ENCODE results near the gene WDR64.

The WDR64 gene

DNA sequence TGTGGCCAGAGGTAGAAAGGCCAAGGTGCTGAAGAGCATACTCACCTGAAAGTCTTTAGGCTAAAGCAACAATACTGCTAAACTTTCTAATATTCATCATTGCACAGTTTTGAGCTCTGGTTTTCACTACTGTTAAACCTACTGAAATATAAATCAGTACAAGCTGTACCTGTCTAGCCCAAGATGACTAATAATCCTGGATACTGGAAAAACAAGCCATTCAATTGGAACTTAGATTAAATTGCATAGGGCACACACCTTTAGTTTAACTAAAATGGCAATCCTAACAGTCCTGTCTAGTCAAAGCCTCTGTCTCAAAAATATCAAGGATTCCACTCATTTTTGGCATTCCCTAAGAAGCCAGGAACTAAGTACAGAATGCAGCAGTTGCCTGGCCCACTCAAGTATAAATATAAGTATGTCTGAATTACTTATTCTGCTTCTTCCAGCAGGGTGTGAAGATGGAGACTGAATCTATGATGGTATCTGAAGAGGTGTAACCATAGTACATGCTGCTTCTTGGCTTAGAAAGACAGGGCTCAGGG, 15.0 kb upstream of the WDR64 start:
- ChIA-PET CTCF (interaction anchor here (0.7 to 2.0 kb wide), 5 partner anchors 11 to 361 kb away, joined by 3 to 6 read pairs (median 5); partner anchors contain the start of gene MAP1LC3C), POLR2A (no interaction called here)
- TF ChIP-seq, protein P1, sequence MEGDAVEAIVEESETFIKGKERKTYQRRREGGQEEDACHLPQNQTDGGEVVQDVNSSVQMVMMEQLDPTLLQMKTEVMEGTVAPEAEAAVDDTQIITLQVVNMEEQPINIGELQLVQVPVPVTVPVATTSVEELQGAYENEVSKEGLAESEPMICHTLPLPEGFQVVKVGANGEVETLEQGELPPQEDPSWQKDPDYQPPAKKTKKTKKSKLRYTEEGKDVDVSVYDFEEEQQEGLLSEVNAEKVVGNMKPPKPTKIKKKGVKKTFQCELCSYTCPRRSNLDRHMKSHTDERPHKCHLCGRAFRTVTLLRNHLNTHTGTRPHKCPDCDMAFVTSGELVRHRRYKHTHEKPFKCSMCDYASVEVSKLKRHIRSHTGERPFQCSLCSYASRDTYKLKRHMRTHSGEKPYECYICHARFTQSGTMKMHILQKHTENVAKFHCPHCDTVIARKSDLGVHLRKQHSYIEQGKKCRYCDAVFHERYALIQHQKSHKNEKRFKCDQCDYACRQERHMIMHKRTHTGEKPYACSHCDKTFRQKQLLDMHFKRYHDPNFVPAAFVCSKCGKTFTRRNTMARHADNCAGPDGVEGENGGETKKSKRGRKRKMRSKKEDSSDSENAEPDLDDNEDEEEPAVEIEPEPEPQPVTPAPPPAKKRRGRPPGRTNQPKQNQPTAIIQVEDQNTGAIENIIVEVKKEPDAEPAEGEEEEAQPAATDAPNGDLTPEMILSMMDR (IDR thresholded peaks at IDR 0.05; ENCODE audit: control extremely low read depth, extremely low read depth, low read depth, missing control alignments) = no peak
- no peak for DNase-seq (ENCODE audit: extremely low spot score)

DNA sequence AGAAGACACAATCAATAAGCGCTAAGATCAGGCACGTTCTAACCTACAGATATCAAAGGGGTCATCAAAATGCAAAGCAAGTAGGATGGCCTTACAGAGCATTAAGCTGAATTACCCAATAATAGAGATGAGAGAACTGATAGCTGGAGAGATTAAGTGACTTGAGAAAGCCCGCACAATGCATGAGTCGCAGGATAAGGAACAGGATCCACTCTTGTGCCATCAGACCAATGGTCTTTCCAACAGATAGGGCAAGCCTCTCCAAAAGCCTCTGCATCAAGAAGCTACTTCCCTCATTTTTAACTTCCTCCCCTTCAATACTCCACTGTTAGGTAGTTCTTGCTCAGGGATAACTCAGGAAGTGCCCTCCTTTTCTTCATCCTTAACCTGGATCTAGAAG, 14.5 kb upstream of the WDR64 start:
- ChIA-PET CTCF (interaction anchor here (0.7 to 2.0 kb wide), 4 partner anchors 10 to 27 kb away, joined by 3 to 6 read pairs (median 6); no protein-coding TSS in a partner anchor), POLR2A (no interaction called here)
- TF ChIP-seq, protein P1 (IDR thresholded peaks at IDR 0.05; ENCODE audit: control extremely low read depth, extremely low read depth, low read depth, missing control alignments) = no peak
- no peak for DNase-seq (ENCODE audit: extremely low spot score)

DNA sequence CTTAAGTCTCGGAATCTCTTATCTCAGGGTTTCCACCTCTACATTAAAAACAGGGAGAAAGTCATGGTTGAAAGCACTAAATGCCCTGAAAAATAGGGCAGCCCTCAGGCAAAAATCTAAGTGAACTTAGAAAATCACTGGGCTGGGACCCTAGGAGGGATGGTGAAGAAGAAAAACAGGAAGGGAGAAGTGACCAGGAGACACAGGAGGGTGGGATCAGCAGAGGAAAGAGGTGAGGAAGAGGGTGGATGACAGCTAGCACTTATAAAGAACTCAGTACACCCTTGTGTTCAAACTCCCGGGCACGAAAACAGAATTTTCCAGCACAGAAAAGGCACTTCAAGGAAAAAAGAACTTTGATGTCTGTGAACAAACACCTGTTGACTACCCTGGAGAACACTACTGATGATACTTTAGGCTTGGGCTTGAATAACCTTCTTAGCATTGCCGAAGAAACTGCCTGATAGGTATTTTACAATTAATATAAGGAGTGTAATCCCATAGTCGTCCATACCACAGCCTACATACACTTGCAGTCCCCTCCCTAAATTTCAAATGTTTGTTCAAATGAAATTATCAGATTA, 13.9 kb upstream of the WDR64 start:
- CTCF ChIA-PET = interaction anchor here (1.2 to 2.0 kb wide), 6 partner anchors 9 to 153 kb away, joined by 3 to 6 read pairs (median 4); no protein-coding TSS in a partner anchor
- TF ChIP-seq, protein P1 (IDR thresholded peaks at IDR 0.05; ENCODE audit: control extremely low read depth, extremely low read depth, low read depth, missing control alignments) = no peak
- no peak for DNase-seq (ENCODE audit: extremely low spot score)
- POLR2A ChIA-PET = no interaction called here

DNA sequence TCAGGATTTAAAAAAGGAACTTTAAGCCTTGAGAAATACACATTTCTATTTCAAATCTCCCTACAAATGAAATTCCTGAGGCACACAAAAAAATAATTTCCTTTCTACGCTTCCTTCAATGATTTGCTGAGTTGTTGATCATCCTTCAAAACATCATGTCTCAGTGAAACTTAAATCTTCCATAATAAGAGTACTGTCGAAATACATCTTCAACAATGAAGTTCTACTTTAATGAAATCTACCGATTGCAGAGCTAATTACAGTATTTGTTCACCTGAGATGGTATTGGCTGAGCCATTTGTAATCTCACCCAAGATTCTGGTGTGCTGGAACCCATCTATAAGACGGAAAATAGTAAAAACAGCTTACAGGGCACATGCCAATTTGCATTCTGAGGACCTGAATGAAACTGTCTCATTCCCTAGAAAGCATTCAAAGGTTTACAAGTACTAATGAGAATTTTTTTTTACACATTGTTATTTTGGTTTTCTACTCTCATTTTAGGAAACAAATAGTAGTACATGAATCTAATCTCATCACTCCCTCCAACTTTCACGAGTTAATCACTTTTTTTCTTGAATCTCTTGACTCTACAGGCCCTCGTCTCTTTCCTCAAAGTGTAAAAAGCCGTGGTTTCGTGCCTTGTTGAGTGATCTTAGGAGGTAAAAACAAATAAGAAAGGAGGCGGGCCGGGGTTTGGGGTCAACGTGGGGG, 13.0 kb upstream of the WDR64 start:
- DNase-seq (ENCODE audit: extremely low spot score) = no peak
- TF ChIP-seq, protein P1 (IDR thresholded peaks at IDR 0.05; ENCODE audit: control extremely low read depth, extremely low read depth, low read depth, missing control alignments) = no peak
- ChIA-PET POLR2A (no interaction called here), CTCF (interaction anchor here (1.0 to 1.2 kb wide), 4 partner anchors 10 to 154 kb away, joined by 3 to 4 read pairs (median 4); no protein-coding TSS in a partner anchor)

DNA sequence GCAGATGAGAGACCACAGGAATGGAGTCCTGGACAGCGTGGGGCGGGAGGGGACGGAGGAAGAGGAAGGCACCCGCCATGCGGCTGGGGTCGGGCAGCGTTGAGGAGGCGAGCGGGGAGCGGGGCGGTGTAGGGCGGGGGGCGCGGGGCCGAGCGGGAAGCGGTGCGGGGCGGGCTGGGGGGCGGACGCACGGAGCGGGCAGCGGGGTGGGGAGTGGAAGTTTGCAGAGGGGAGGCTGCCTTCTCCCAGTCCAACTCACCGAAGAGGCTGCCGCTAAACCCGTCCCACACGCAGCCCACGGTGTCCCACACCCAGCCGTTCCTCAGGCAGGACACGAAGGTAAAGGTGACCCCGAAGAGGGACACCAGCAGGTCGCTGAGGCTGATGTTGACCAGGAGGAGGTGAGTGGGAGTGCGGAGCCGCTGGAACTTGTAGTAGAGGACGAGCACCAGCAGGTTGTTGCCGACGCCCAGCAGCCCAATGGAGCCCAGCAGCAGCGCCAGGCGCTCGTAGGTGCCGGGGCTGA, 12.4 kb upstream of the WDR64 start:
- DNase-seq (ENCODE audit: extremely low spot score) = peak; percentile 64

More for the DNA sequence above, 12.4 kb upstream of the WDR64 start:
- TF ChIP-seq, protein P1 (IDR thresholded peaks at IDR 0.05; ENCODE audit: control extremely low read depth, extremely low read depth, low read depth, missing control alignments) = no peak
- POLR2A ChIA-PET = no interaction called here
- CTCF ChIA-PET = interaction anchor here (1.0 to 5.0 kb wide), 8 partner anchors 10 to 208 kb away, joined by 3 to 22 read pairs (median 4); partner anchors contain the start of gene EXO1
